ENCODE measurements around the gene MCM9. TPM values are rescaled to one million over a fixed set of nuclear protein-coding genes. Genes with fewer than 3 reads are reported as not detected.

The MCM9 gene
- total RNA-seq, 1 experiment from 2014 or later: 18.6 TPM

- H3K4me1 ChIP-seq (ENCODE audit: insufficient read depth, low read length): no peaks in the 10 kb centered on the region
These were observed 58.8 kb downstream of the MCM9 start for GRCh38 chr6:118876198-118876597.

More at GRCh38 chr6:118876198-118876597, 58.8 kb downstream of the MCM9 start:
- no peak overlapping the region for H4K5ac ChIP-seq (ENCODE audit: insufficient read length, low read depth, low read length)
- H2BK120ac ChIP-seq (ENCODE audit: low read depth, low read length, poor library complexity, severe bottlenecking): no peak overlapping the region
- H3K23me2 ChIP-seq (ENCODE audit: insufficient read length, low read depth, low read length, poor library complexity, severe bottlenecking): no peaks in the 10 kb centered on the region
- Mint-ChIP-seq H3K27ac (no peak overlapping the region), H3K9me3 (no peaks in the 10 kb centered on the region), H3K4me1 (peaks cover 4 to 8% of the 10 kb centered on the region in 2 experiments), H3K27me3 (ENCODE audit: low read depth) (no peaks in the 10 kb centered on the region), H3K4me3 (no peak overlapping the region), H3K36me3 (ENCODE audit: insufficient read depth in 1 of 3, low read depth in 3 of 3) (no peaks in the 10 kb centered on the region; a peak in 2 of 7 replicates)
- no peak overlapping the region for H3K18ac ChIP-seq (ENCODE audit: insufficient read length, low read depth, low read length)
- no peak overlapping the region for H3K4me2 ChIP-seq (ENCODE audit: insufficient read depth, insufficient read length, low read length)
- no peak for DNase-seq
- no peak overlapping the region for H3T11ph ChIP-seq (ENCODE audit: low read length)
- no peak overlapping the region for H2BK20ac ChIP-seq (ENCODE audit: low read depth, low read length, poor library complexity, severe bottlenecking)
- no peak overlapping the region for H2AK5ac ChIP-seq (ENCODE audit: insufficient read length, low read length)
- no peak overlapping the region for H3K27ac ChIP-seq (ENCODE audit: insufficient read length, low read depth, low read length)
- no peak overlapping the region for H3K23ac ChIP-seq (ENCODE audit: insufficient read length, low read depth, low read length)
- H2BK15ac ChIP-seq (ENCODE audit: low read depth, low read length): no peak overlapping the region
- TF ChIP-seq CTCF (conservative IDR thresholded peaks at IDR 0.05): no peak
- no peaks in the 10 kb centered on the region for H3K27me3 ChIP-seq (ENCODE audit: insufficient read depth, low read length)
- H3K14ac ChIP-seq (ENCODE audit: insufficient read depth, low read length): no peak overlapping the region
- H3K79me1 ChIP-seq (ENCODE audit: insufficient read depth, low read depth, low read length, poor library complexity, severe bottlenecking): no peaks in the 10 kb centered on the region
- H3K9ac ChIP-seq (ENCODE audit: extremely low read depth, insufficient read length, low read length): no peak overlapping the region
- H4K8ac ChIP-seq (replicated peaks; ENCODE audit: insufficient read length, low read depth, low read length): no peak overlapping the region
- H3K79me2 ChIP-seq (ENCODE audit: insufficient read depth, low read length): no peaks in the 10 kb centered on the region
- H4K91ac ChIP-seq (ENCODE audit: insufficient read length, low read depth, low read length): no peak overlapping the region
- H4K20me1 ChIP-seq (ENCODE audit: control insufficient read depth, insufficient read depth, insufficient read length): no peaks in the 10 kb centered on the region
- no peak overlapping the region for H2AFZ ChIP-seq (ENCODE audit: low read length)
- H2BK12ac ChIP-seq (ENCODE audit: insufficient read length, low read depth, low read length): no peak overlapping the region
- H3K9me3 ChIP-seq (ENCODE audit: control insufficient read depth, low read depth, low read length): no peaks in the 10 kb centered on the region
- no peak overlapping the region for H3K56ac ChIP-seq (ENCODE audit: insufficient read length, low read depth, low read length)
- no CpG with 5 or more reads among the region's 1 CpG for WGBS (ENCODE audit: extremely low coverage, insufficient read length, low lambda C conversion rate)
- H2BK5ac ChIP-seq (ENCODE audit: insufficient read length, low read length): no peak overlapping the region
- H3K4ac ChIP-seq (ENCODE audit: low read depth, low read length): no peak overlapping the region

All from H9 (cell line).